Right atrium auricular region (tissue), 2 donors: Measurements from ENCODE around the gene MARCHF3. TPM values are rescaled to one million over a fixed set of nuclear protein-coding genes. Genes with fewer than 3 reads are reported as not detected.
"Not testable (repeated sequence)": the region's sequence is repeated elsewhere in the genome, so short reads cannot be mapped to it uniquely, and the experiment has no call there.

ENCODE experiments used
- DNase-seq: peaks from one replicate; pipeline ENCODE4 v3.0.0-alpha.2; 2019; ENCODE audit warnings: low spot score
- H3K27ac ChIP-seq, 2 donors: fragments of 200-600 bp; sonication (generic); 1 replicate in 1 of 2; 2 replicates in 1 of 2; pipeline ENCODE4 v1.5.1; 2016 to 2019
- H3K27me3 ChIP-seq, 2 donors: fragments of 200-600 bp; sonication (generic); one replicate each; pipeline versions ENCODE4 v1.5.1 to v1.6.0; 2017 to 2019
- H3K36me3 ChIP-seq: fragments of 200-600 bp; sonication (generic); one replicate; pipeline ENCODE4 v1.5.1; 2016
- H3K4me1 ChIP-seq, 2 donors: fragments of 200-600 bp; sonication (generic); one replicate each; pipeline versions ENCODE4 v1.5.1 to v1.6.0; 2017 to 2019
- H3K4me3 ChIP-seq, 2 donors: fragments of 200-600 bp; sonication (generic); 1 replicate in 1 of 2; 2 replicates in 1 of 2; pipeline ENCODE4 v1.5.1; 2017 to 2019; ENCODE audit warnings: mild to moderate bottlenecking in 1 of 2, moderate library complexity in 1 of 2
- H3K9me3 ChIP-seq, 2 donors: fragments of 200-600 bp; sonication (generic); one replicate each; pipeline ENCODE4 v1.5.1; 2019
- CTCF ChIP-seq, 2 donors: fragments of 200-600 bp; sonication (generic); IDR thresholded peaks; one replicate each; pipeline ENCODE4 v1.5.1; 2019; ENCODE audit warnings: antibody characterized with exemption in 2 of 2
- total RNA-seq, 2 donors: library from RNA; depleted of rRNA; stranded (reverse); fragments of >200 nt; gene quantifications; one replicate each; pipeline ENCODE4 v1.1.0, GENCODE V29; 2016

Gene MARCHF3
- total RNA-seq, 2 donors from 2014 or later: 14.5 to 19.7 TPM

DNA sequence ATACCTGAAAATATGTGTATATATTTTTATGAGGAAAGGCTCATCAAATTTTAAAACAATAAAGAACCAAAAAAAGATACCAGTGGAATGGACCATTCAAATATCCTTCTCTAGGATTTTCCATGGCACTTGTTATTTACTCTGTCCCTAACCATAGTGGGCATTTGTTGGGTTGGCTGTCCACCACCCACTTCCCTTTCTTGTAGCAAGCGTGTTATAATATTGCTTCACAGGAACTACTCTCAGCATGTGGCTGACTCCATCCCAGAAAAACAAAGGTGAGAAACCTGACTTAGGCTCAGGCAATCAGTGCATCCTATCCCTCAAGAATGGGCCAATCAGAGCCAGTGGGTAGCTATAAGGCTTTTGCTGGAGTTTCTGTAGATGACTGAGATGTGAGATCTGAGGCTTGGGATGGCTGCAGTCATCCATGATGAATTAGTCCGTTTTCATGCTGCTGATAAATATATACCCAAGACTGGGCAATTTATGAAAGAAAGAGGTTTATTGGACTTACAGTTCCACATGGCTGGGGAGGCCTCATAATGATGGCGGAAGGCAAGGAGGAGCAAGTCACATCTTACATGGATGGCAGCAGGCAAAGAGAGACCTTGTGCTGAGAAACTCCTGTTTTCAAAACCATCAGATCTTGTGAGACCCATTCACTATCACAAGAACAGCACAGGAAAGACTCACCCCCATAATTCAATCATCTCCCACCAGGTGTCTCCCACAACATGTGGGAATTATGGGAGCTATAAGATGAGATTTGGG lies 25.7 kb upstream of the MARCHF3 start:
- no peak for TF ChIP-seq CTCF (IDR thresholded peaks at IDR 0.05)
- no peaks in the 10 kb centered on the region for H3K9me3 ChIP-seq
- no peaks in the 10 kb centered on the region for H3K36me3 ChIP-seq
- no peaks in the 10 kb centered on the region for H3K4me1 ChIP-seq
- no peak overlapping the region for H3K4me3 ChIP-seq
- H3K27ac ChIP-seq: no peak overlapping the region
- no peaks in the 10 kb centered on the region for H3K27me3 ChIP-seq
- DNase-seq: no peak

DNA sequence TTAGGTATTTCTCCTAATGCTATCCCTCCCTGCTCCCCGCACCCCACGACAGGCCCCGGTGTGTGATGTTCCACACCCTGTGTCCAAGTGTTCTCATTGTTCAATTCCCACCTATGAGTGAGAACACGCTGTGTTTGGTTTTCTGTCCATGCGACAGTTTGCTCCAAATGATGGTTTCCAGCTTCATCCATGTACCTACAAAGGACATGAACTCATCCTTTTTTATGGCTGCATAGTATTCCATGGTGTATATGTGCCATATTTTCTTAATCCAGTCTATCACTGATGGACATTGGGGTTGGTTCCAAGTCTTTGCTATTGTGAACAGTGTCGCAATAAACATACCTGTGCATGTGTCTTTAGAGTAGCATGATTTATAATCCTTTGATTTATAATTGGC lies 23.2 kb upstream of the MARCHF3 start:
- H3K27ac ChIP-seq, H3K9me3 ChIP-seq, H3K27me3 ChIP-seq, H3K36me3 ChIP-seq, H3K4me3 ChIP-seq, DNase-seq, H3K4me1 ChIP-seq: not testable (repeated sequence)

DNA sequence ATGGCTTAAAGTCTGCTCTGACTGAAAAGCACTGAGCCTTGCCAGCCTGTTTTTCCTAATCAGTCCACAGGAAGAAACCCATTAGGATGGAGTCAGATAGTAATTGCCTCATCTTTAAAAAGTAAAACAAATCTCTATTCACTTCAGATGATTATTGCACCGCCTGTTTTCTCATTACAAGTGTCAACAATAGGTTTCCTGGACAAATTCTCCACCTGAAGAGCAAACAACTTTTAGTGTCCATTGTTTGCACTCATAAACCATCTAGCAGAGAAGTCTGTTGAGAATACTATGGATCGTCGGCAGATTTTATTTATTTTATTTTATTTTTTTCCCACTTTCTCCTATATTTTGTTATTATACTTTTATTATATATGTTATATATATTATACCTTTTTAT lies 22.7 kb upstream of the MARCHF3 start:
- no peak overlapping the region for H3K27ac ChIP-seq
- TF ChIP-seq CTCF (IDR thresholded peaks at IDR 0.05): no peak
- no peaks in the 10 kb centered on the region for H3K36me3 ChIP-seq
- no peaks in the 10 kb centered on the region for H3K27me3 ChIP-seq
- H3K4me3 ChIP-seq: no peak overlapping the region
- no peak for DNase-seq
- no peaks in the 10 kb centered on the region for H3K9me3 ChIP-seq
- H3K4me1 ChIP-seq: no peaks in the 10 kb centered on the region

GRCh38 chr5:127051591-127051990 lies 21.2 kb upstream of the MARCHF3 start:
- DNase-seq: no peak
- no peak for TF ChIP-seq CTCF (IDR thresholded peaks at IDR 0.05)
- Histone ChIP-seq H3K9me3 (no peaks in the 10 kb centered on the region), H3K4me3 (no peak overlapping the region), H3K27ac (no peak overlapping the region), H3K4me1 (no peaks in the 10 kb centered on the region), H3K36me3 (no peaks in the 10 kb centered on the region), H3K27me3 (no peaks in the 10 kb centered on the region)

- no peak for DNase-seq
- Histone ChIP-seq H3K27ac (no peak overlapping the region), H3K4me3 (no peak overlapping the region), H3K36me3 (no peaks in the 10 kb centered on the region), H3K27me3 (no peaks in the 10 kb centered on the region), H3K9me3 (no peaks in the 10 kb centered on the region), H3K4me1 (peaks cover 0 to 8% of the 10 kb centered on the region in 2 donors)
- TF ChIP-seq CTCF (IDR thresholded peaks at IDR 0.05): no peak
These were observed 16.1 kb upstream of the MARCHF3 start for GRCh38 chr5:127046343-127047072.

GRCh38 chr5:127042593-127042992 lies 12.2 kb upstream of the MARCHF3 start:
- TF ChIP-seq CTCF (IDR thresholded peaks at IDR 0.05): peak in 1 of 2 donors; percentile 53
- DNase-seq: no peak
- Histone ChIP-seq H3K9me3 (no peaks in the 10 kb centered on the region), H3K4me3 (no peak overlapping the region), H3K36me3 (no peaks in the 10 kb centered on the region), H3K4me1 (peaks cover 0 to 28% of the 10 kb centered on the region in 2 donors), H3K27me3 (no peaks in the 10 kb centered on the region), H3K27ac (no peak overlapping the region)
